GM19455 (cell line): ENCODE data around the gene CDKN2B-AS1.

ENCODE experiments used
- ATAC-seq: cut with Tn5 transposase; IDR thresholded peaks from one replicate; pipeline ENCODE4 v1.9.1; 2021; ENCODE audit not compliant: unreplicated experiment

CDKN2B-AS1 gene

GRCh38 chr9:22147813-22148527 is 153.4 kb downstream of the CDKN2B-AS1 start:
- no peak for ATAC-seq

GRCh38 chr9:22148528-22148875 is 153.9 kb downstream of the CDKN2B-AS1 start:
- ATAC-seq = no peak

GRCh38 chr9:22148876-22149637 is 154.5 kb downstream of the CDKN2B-AS1 start:
- ATAC-seq = no peak

GRCh38 chr9:22154064-22154463 is 159.5 kb downstream of the CDKN2B-AS1 start:
- ATAC-seq = no peak

GRCh38 chr9:22156586-22156985 is 162.0 kb downstream of the CDKN2B-AS1 start:
- ATAC-seq = no peak

- ATAC-seq = no peak
These were observed 162.7 kb downstream of the CDKN2B-AS1 start for GRCh38 chr9:22157276-22157675.

- no peak for ATAC-seq
These were observed 163.2 kb downstream of the CDKN2B-AS1 start for GRCh38 chr9:22157828-22158227.

GRCh38 chr9:22158271-22158670 is 163.7 kb downstream of the CDKN2B-AS1 start:
- no peak for ATAC-seq

- no peak for ATAC-seq
These were observed 164.3 kb downstream of the CDKN2B-AS1 start for GRCh38 chr9:22158927-22159346.

GRCh38 chr9:22159586-22159985 is 165.0 kb downstream of the CDKN2B-AS1 start:
- ATAC-seq = no peak

GRCh38 chr9:22160221-22160620 is 165.6 kb downstream of the CDKN2B-AS1 start:
- ATAC-seq = no peak

- no peak for ATAC-seq
These were observed 170.6 kb downstream of the CDKN2B-AS1 start for GRCh38 chr9:22165144-22165543.

- no peak for ATAC-seq
These were observed 174.7 kb downstream of the CDKN2B-AS1 start for GRCh38 chr9:22169243-22169642.

GRCh38 chr9:22169727-22170503 is 175.3 kb downstream of the CDKN2B-AS1 start:
- ATAC-seq = no peak
